Neuronal stem cell (in vitro differentiated cells): ENCODE measurements around the gene FAF1.

Experiments used
- DNase-seq: peaks from one replicate; pipeline ENCODE4 v3.0.0-alpha.2; 2013; ENCODE audit warnings: low spot score
- H2AFZ ChIP-seq: one replicate; pipeline ENCODE4 v1.6.1; 2013; ENCODE audit warnings: mild to moderate bottlenecking, low read length, inconsistent platforms
- H2AK5ac ChIP-seq: 2 replicates; pipeline ENCODE4 v1.6.1; 2013; ENCODE audit warnings: low read depth, mild to moderate bottlenecking, inconsistent platforms, low read length, moderate library complexity, mixed read lengths
- H2BK120ac ChIP-seq: 2 replicates; pipeline ENCODE4 v1.6.1; 2013; ENCODE audit warnings: low read depth, mild to moderate bottlenecking, inconsistent platforms, low read length, moderate library complexity, mixed read lengths
- H2BK12ac ChIP-seq: one replicate; pipeline ENCODE4 v1.6.1; 2013; ENCODE audit warnings: low read length, inconsistent platforms
- H2BK15ac ChIP-seq: 2 replicates; pipeline ENCODE4 v1.6.1; 2013; ENCODE audit warnings: mild to moderate bottlenecking, low read length, inconsistent platforms, mixed read lengths
- H2BK5ac ChIP-seq: one replicate; pipeline ENCODE4 v1.6.1; 2013; ENCODE audit warnings: inconsistent platforms, mild to moderate bottlenecking, low read length, moderate library complexity
- H3K14ac ChIP-seq: one replicate; pipeline ENCODE4 v1.6.1; 2013; ENCODE audit warnings: low read length, inconsistent platforms
- H3K18ac ChIP-seq: 2 replicates; pipeline ENCODE4 v1.6.1; 2013; ENCODE audit warnings: low read length, inconsistent platforms
- H3K23ac ChIP-seq: 2 replicates; pipeline ENCODE4 v1.6.1; 2013; ENCODE audit warnings: low read depth, mild to moderate bottlenecking, mixed read lengths, low read length, inconsistent platforms; ENCODE audit not compliant: poor library complexity
- H3K27ac ChIP-seq: replicated peaks from 3 replicates; pipeline ENCODE4 v1.5.1; 2013; ENCODE audit warnings: low read length, inconsistent platforms
- H3K27me3 ChIP-seq, 3 experiments: 2 replicates each; pipeline ENCODE4 v1.6.1; 2013; ENCODE audit warnings: low read length in 3 of 3, mild to moderate bottlenecking in 2 of 3, inconsistent platforms in 1 of 3, low read depth in 1 of 3, mixed read lengths in 1 of 3, moderate library complexity in 1 of 3; ENCODE audit not compliant: control insufficient read depth in 3 of 3, insufficient read depth in 3 of 3
- H3K36me3 ChIP-seq, 2 donors: replicated peaks in 1 of 2; 2 replicates each; pipeline ENCODE4 v1.6.1; 2013; ENCODE audit warnings: low read length in 2 of 2; ENCODE audit not compliant: control insufficient read depth in 2 of 2, insufficient read depth in 2 of 2
- H3K4ac ChIP-seq: 2 replicates; pipeline ENCODE4 v1.6.1; 2013; ENCODE audit warnings: inconsistent platforms, mild to moderate bottlenecking, low read length, moderate library complexity
- H3K4me1 ChIP-seq, 2 donors: 1 replicate in 1 of 2; 2 replicates in 1 of 2; pipeline ENCODE4 v1.6.1; 2013; ENCODE audit warnings: low read length in 2 of 2, low read depth in 1 of 2; ENCODE audit not compliant: control insufficient read depth in 2 of 2, insufficient read depth in 1 of 2
- H3K4me2 ChIP-seq: one replicate; pipeline ENCODE4 v1.6.1; 2013; ENCODE audit warnings: mild to moderate bottlenecking, low read length, inconsistent platforms; ENCODE audit not compliant: insufficient read depth, poor library complexity, severe bottlenecking
- H3K4me3 ChIP-seq, 2 donors: 2 replicates each; pipeline ENCODE4 v1.5.1; 2013; ENCODE audit warnings: low read length in 2 of 2, mild to moderate bottlenecking in 2 of 2, inconsistent platforms in 1 of 2, moderate library complexity in 1 of 2
- H3K79me1 ChIP-seq: one replicate; pipeline ENCODE4 v1.6.1; 2013; ENCODE audit warnings: low read depth, mild to moderate bottlenecking, inconsistent platforms, low read length, moderate library complexity
- H3K9ac ChIP-seq: one replicate; pipeline ENCODE4 v1.6.1; 2013; ENCODE audit warnings: mild to moderate bottlenecking, low read depth, low read length, inconsistent platforms; ENCODE audit not compliant: poor library complexity
- H3K9me3 ChIP-seq, 2 donors: replicated peaks in 1 of 2; 2 replicates each; pipeline versions ENCODE3 to v1.6.1; 2013; ENCODE audit warnings: low read length in 2 of 2, mild to moderate bottlenecking in 2 of 2, inconsistent platforms in 1 of 2, low read depth in 1 of 2, mixed read lengths in 1 of 2, moderate library complexity in 1 of 2; ENCODE audit not compliant: control insufficient read depth in 2 of 2, insufficient read depth in 1 of 2
- H4K8ac ChIP-seq: one replicate; pipeline ENCODE4 v1.6.1; 2013; ENCODE audit warnings: low read depth, mild to moderate bottlenecking, inconsistent platforms, low read length, moderate library complexity
- H4K91ac ChIP-seq: one replicate; pipeline ENCODE4 v1.6.1; 2013; ENCODE audit warnings: low read length, low read depth, mild to moderate bottlenecking, inconsistent platforms; ENCODE audit not compliant: poor library complexity
- WGBS, 2 donors: extraction: QIAGEN DNeasy Blood & Tissue Kit; methylation state at CpG; one replicate each; pipeline ENCODE4 v1.1.7; 2013; ENCODE audit warnings: missing lambda C conversion rate in 2 of 2, mixed read lengths in 1 of 2; ENCODE audit not compliant: insufficient read length in 2 of 2, insufficient replicate concordance in 1 of 2; ENCODE audit errors: extremely low coverage in 2 of 2; 5-methylcytosine and 5-hydroxymethylcytosine counted together

Gene FAF1

GRCh38 chr1:50973875-50974617 is 14.0 kb upstream of the FAF1 start:
- H3K4me3 ChIP-seq = no peak overlapping the region
- H4K91ac ChIP-seq = no peak overlapping the region
- no peak overlapping the region for H3K27ac ChIP-seq
- peaks cover 2% of the 10 kb centered on the region for H3K79me1 ChIP-seq
- WGBS, 2 donors = no CpG with 5 or more reads among the region's 13 CpGs
- H3K18ac ChIP-seq = no peak overlapping the region
- H2BK120ac ChIP-seq = no peak overlapping the region
- no peak overlapping the region for H3K9ac ChIP-seq
- H3K9me3 ChIP-seq = no peaks in the 10 kb centered on the region
- H2BK15ac ChIP-seq = no peak overlapping the region
- H3K27me3 ChIP-seq = peaks cover 16 to 80% (median 64%) of the 10 kb centered on the region in 3 experiments
- no peaks in the 10 kb centered on the region for H3K36me3 ChIP-seq
- no peak overlapping the region for H2BK12ac ChIP-seq
- no peak overlapping the region for H3K23ac ChIP-seq
- no peak overlapping the region for H4K8ac ChIP-seq
- no peak overlapping the region for H3K4me2 ChIP-seq
- peaks cover 5 to 20% of the 10 kb centered on the region in 2 donors for H3K4me1 ChIP-seq
- H2AFZ ChIP-seq = no peak overlapping the region
- H2BK5ac ChIP-seq = no peak overlapping the region
- no peak overlapping the region for H2AK5ac ChIP-seq
- H3K14ac ChIP-seq = no peak overlapping the region
- H3K4ac ChIP-seq = no peak overlapping the region
- DNase-seq = no peak

DNA sequence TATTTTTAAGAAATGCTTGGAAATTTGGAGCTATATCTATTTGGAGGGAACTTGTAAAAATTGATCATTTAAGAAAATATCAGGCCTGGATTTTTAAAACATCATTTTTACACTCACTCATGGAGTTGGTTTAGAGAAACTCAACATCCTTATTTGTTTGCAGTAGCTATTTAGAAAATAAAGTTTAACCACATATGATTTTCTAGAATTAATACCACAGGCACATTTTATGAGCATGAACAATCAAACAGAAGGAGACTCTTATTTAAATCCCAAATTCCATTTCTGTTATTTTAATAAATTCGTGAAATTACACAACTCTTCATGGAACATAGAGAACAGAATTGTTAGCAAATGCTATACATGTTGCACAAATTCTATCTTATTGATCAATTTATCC is 13.2 kb upstream of the FAF1 start:
- DNase-seq = no peak
- H3K4me3 ChIP-seq = no peak overlapping the region
- H3K18ac ChIP-seq = no peak overlapping the region
- H2BK12ac ChIP-seq = no peak overlapping the region
- H2AK5ac ChIP-seq = no peak overlapping the region
- no peak overlapping the region for H3K23ac ChIP-seq
- peaks cover 2% of the 10 kb centered on the region for H3K79me1 ChIP-seq
- H2BK120ac ChIP-seq = no peak overlapping the region
- H3K9me3 ChIP-seq = no peaks in the 10 kb centered on the region
- H3K4me1 ChIP-seq = peaks cover 5 to 20% of the 10 kb centered on the region in 2 donors
- no peak overlapping the region for H2BK15ac ChIP-seq
- no peaks in the 10 kb centered on the region for H3K36me3 ChIP-seq
- no peak overlapping the region for H3K4me2 ChIP-seq
- H4K8ac ChIP-seq = no peak overlapping the region
- no peak overlapping the region for H2AFZ ChIP-seq
- H3K14ac ChIP-seq = no peak overlapping the region
- H4K91ac ChIP-seq = no peak overlapping the region
- H3K27ac ChIP-seq = no peak overlapping the region
- no peak overlapping the region for H3K9ac ChIP-seq
- no peak overlapping the region for H3K4ac ChIP-seq
- no peak overlapping the region for H2BK5ac ChIP-seq
- H3K27me3 ChIP-seq = peaks cover 14 to 72% (median 61%) of the 10 kb centered on the region in 3 experiments
- no CpG with 5 or more reads among the region's 1 CpG for WGBS, 2 donors

GRCh38 chr1:50972766-50973165 is 12.7 kb upstream of the FAF1 start:
- Histone ChIP-seq H2BK15ac (no peak overlapping the region), H2BK5ac (no peak overlapping the region), H2BK120ac (no peak overlapping the region), H3K4me3 (no peak overlapping the region), H4K8ac (no peak overlapping the region), H3K36me3 (no peaks in the 10 kb centered on the region), H3K79me1 (no peaks in the 10 kb centered on the region), H2BK12ac (no peak overlapping the region), H2AK5ac (no peak overlapping the region), H3K27me3 (peaks cover 12 to 69% (median 57%) of the 10 kb centered on the region in 3 experiments), H3K9ac (no peak overlapping the region), H3K4me1 (peaks cover 5 to 20% of the 10 kb centered on the region in 2 donors), H3K4ac (no peak overlapping the region), H4K91ac (no peak overlapping the region), H3K14ac (no peak overlapping the region), H3K9me3 (no peaks in the 10 kb centered on the region), H3K23ac (no peak overlapping the region), H2AFZ (no peak overlapping the region), H3K27ac (no peak overlapping the region), H3K18ac (no peak overlapping the region), H3K4me2 (no peak overlapping the region)
- no CpG with 5 or more reads among the region's 1 CpG for WGBS, 2 donors
- no peak for DNase-seq

DNA sequence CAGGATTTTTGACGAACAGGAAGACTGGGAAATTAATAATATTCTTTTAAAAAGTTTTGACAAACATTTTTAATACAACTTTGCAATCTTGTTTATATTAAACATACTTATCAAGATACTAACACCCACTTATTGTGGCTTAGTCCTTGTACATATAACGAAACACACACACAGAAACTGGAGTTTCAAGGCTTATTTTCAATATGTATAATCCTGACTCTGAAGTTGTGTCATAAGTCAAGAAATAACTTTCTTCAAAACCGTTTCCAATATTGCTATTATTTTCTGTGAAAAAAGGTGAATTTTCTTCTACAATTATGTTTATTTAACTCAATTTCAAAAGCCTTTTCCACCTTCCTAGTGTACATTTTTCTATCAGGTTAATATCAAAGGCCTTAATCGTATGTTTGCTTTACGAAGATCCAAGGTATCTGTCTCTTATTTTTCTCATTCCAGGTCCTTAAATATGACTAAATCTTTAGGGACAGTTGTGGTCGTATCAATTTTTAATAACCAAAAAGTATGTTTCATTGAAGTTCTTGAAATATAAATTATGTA is 11.8 kb upstream of the FAF1 start:
- no peak for DNase-seq
- H3K4me3 ChIP-seq = no peak overlapping the region

More for the DNA sequence above, 11.8 kb upstream of the FAF1 start:
- Histone ChIP-seq H3K4me1 (peaks cover 5 to 13% of the 10 kb centered on the region in 2 donors), H3K27me3 (peaks cover 9 to 66% (median 52%) of the 10 kb centered on the region in 3 experiments), H2BK5ac (no peak overlapping the region), H3K23ac (no peak overlapping the region), H2BK120ac (no peak overlapping the region), H3K4me2 (no peak overlapping the region), H3K14ac (no peak overlapping the region), H2BK15ac (no peak overlapping the region), H3K9me3 (no peaks in the 10 kb centered on the region), H3K36me3 (no peaks in the 10 kb centered on the region), H3K27ac (no peak overlapping the region), H4K8ac (no peak overlapping the region), H2AFZ (no peak overlapping the region), H3K79me1 (no peaks in the 10 kb centered on the region), H3K9ac (no peak overlapping the region), H3K18ac (no peak overlapping the region), H2AK5ac (no peak overlapping the region), H4K91ac (no peak overlapping the region), H2BK12ac (no peak overlapping the region), H3K4ac (no peak overlapping the region)
- WGBS, 2 donors = no CpG with 5 or more reads among the region's 6 CpGs
